ENCODE measurements around the gene DST.

- TF ChIP-seq CTCF (IDR thresholded peaks at IDR 0.05) (no peak), POLR2A (IDR thresholded peaks at IDR 0.05) (no peak)
Measured at GRCh38 chr6:56497691-56498090, 145.0 kb downstream of the DST start.
